ENCODE results near the gene FAM25A. TPM values are rescaled to one million over a fixed set of nuclear protein-coding genes. Genes with fewer than 3 reads are reported as not detected.
"Not testable (repeated sequence)": the region's sequence is repeated elsewhere in the genome, so short reads cannot be mapped to it uniquely, and the experiment has no call there.

The FAM25A gene
- 1,000 to 10,000 TPM in 1 of 2 donors, 100 to 1,000 TPM in 1; 503 to 2,365 TPM for polyA plus RNA-seq

GRCh38 chr10:87020056-87020455, at the start of gene FAM25A:
FAM25A (plus strand) TSS chr10:87020294; CDS start chr10:87020325, 31 bp downstream.
- H3K9me3 ChIP-seq (ENCODE audit: control insufficient read depth in 2 of 2, insufficient read depth in 1 of 2, low read depth in 1 of 2, low read length in 1 of 2); H3K27me3 ChIP-seq (ENCODE audit: control insufficient read depth in 1 of 2, insufficient read depth in 2 of 2, low read length in 2 of 2); H3K36me3 ChIP-seq (ENCODE audit: control insufficient read depth in 2 of 2, insufficient read depth in 2 of 2, low read length in 1 of 2); H3K4me1 ChIP-seq (ENCODE audit: control insufficient read depth in 2 of 2, insufficient read depth in 2 of 2, low read length in 1 of 2): not testable (repeated sequence)
- peak within 1 kb of the TSS; percentile 76 to 87 for H3K27ac ChIP-seq (ENCODE audit: low read depth in 2 of 2, low read length in 1 of 2)
- WGBS, 2 donors, result 76 to 77% methylated on average over 9 of the region's 9 CpGs
- peak within 1 kb of the TSS; percentile 0 to 3 for H3K4me3 ChIP-seq (ENCODE audit: low read depth in 1 of 2, low read length in 2 of 2)

- Histone ChIP-seq H3K9me3 (ENCODE audit: control insufficient read depth in 2 of 2, insufficient read depth in 1 of 2, low read depth in 1 of 2, low read length in 1 of 2) (no peaks in the 10 kb centered on the region), H3K27ac (ENCODE audit: low read depth in 2 of 2, low read length in 1 of 2) (peak overlapping the region; percentile 98), H3K36me3 (ENCODE audit: control insufficient read depth in 2 of 2, insufficient read depth in 2 of 2, low read length in 1 of 2) (no peaks in the 10 kb centered on the region), H3K4me1 (ENCODE audit: control insufficient read depth in 2 of 2, insufficient read depth in 2 of 2, low read length in 1 of 2) (peaks cover 11 to 31% of the 10 kb centered on the region in 2 donors), H3K4me3 (ENCODE audit: low read depth in 1 of 2, low read length in 2 of 2) (peak overlapping the region; percentile 53 to 60), H3K27me3 (ENCODE audit: control insufficient read depth in 1 of 2, insufficient read depth in 2 of 2, low read length in 2 of 2) (no peaks in the 10 kb centered on the region)
- WGBS, 2 donors, result 0% methylated on average over 18 to 20 of the region's 20 CpGs
Measured at GRCh38 chr10:86970982-86971231, 49.2 kb upstream of the FAM25A start.

DNA sequence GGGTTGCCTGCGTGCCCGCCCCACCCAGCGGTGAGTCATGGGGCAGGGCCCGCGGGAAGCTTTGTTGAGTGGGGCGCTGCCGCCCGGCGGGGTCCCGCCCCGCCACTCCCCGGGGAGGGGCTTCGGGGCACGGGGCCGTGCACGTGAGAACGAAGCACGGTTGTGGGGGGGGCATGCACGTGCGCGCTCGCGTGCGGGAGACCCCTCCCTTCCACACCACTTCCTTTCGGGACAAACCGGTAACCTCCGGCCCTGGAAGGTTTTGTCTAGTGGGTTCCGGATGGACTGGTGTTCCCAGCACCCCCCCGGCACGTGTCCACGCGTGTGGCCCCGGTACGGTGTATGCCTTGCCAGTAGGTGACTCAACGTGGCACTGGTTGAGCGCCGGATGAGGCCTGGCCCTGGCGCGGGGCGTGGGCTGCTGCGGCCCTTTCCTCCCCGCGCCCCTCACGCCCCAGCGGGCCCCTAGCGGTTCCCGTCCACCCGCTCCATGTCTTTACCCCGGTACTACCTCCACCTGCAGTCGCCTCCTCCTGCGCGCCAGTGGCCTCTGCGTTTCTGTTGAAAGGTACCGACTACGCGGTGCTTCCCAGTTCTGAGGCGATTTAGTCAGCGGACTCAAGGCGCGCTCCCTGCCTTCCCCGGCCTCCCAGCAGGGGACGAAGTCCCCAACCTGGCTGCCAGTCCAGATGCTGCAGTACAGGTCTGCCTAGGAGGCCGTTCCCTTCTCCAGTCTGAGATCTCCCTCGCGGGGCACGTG, 48.7 kb upstream of the FAM25A start:
- H3K27me3 ChIP-seq (ENCODE audit: control insufficient read depth in 1 of 2, insufficient read depth in 2 of 2, low read length in 2 of 2), result no peaks in the 10 kb centered on the region
- no peaks in the 10 kb centered on the region for H3K9me3 ChIP-seq (ENCODE audit: control insufficient read depth in 2 of 2, insufficient read depth in 1 of 2, low read depth in 1 of 2, low read length in 1 of 2)

DNA sequence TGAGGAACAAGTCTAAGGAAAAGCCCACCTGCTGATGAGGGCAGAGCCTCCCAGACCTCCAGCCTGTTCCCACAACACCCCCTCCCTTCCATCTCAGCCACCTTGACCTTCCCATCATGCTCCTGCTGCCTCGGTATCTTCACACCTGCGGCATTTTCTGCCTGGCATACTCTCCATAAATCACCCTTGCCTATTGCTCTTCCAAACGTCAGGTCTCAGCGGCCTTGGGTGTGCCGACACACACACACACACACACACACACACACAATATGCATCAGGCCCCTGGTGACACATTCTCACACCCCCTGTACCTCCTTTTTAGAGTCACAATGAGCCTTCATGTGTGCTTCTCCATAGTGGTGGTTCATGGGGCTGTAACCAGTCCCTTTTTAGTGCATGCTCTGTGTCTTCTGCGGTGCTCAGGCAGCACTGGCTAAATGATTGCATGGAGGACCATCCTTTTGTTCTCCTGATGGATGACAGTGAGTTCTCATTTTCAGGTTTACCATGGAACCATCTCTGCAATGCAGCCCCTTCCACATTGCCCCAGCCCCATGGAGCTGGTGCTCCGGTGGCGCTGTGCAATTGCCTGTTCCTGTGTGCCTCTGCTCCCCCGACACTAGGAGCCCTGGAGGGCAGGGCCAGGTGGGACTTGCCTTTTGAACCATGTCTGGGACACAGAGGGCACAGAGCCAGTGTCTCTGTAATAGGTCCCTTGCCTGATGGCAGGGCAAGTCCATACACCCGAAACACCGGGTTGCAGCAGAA, 47.3 kb upstream of the FAM25A start:
- H3K27ac ChIP-seq (ENCODE audit: low read depth in 2 of 2, low read length in 1 of 2), result peak overlapping the region; percentile 98
- peaks cover 4 to 18% of the 10 kb centered on the region in 2 donors for H3K4me1 ChIP-seq (ENCODE audit: control insufficient read depth in 2 of 2, insufficient read depth in 2 of 2, low read length in 1 of 2)
- H3K36me3 ChIP-seq (ENCODE audit: control insufficient read depth in 2 of 2, insufficient read depth in 2 of 2, low read length in 1 of 2), result no peaks in the 10 kb centered on the region
- 68 to 72% methylated on average over 11 of the region's 11 CpGs for WGBS, 2 donors
- H3K27me3 ChIP-seq (ENCODE audit: control insufficient read depth in 1 of 2, insufficient read depth in 2 of 2, low read length in 2 of 2), result no peaks in the 10 kb centered on the region
- no peak overlapping the region for H3K4me3 ChIP-seq (ENCODE audit: low read depth in 1 of 2, low read length in 2 of 2)
- H3K9me3 ChIP-seq (ENCODE audit: control insufficient read depth in 2 of 2, insufficient read depth in 1 of 2, low read depth in 1 of 2, low read length in 1 of 2), result no peaks in the 10 kb centered on the region

More for the DNA sequence above, 48.7 kb upstream of the FAM25A start:
- Histone ChIP-seq H3K4me1 (ENCODE audit: control insufficient read depth in 2 of 2, insufficient read depth in 2 of 2, low read length in 1 of 2) (peaks cover 11 to 30% of the 10 kb centered on the region in 2 donors), H3K36me3 (ENCODE audit: control insufficient read depth in 2 of 2, insufficient read depth in 2 of 2, low read length in 1 of 2) (no peaks in the 10 kb centered on the region), H3K27ac (ENCODE audit: low read depth in 2 of 2, low read length in 1 of 2) (peak overlapping the region; percentile 98), H3K4me3 (ENCODE audit: low read depth in 1 of 2, low read length in 2 of 2) (peak overlapping the region; percentile 53 to 60)
- 8% methylated on average over 51 to 66 of the region's 66 CpGs for WGBS, 2 donors

GRCh38 chr10:86974484-86974883, 45.6 kb upstream of the FAM25A start:
- peaks cover 1 to 17% of the 10 kb centered on the region in 2 donors for H3K4me1 ChIP-seq (ENCODE audit: control insufficient read depth in 2 of 2, insufficient read depth in 2 of 2, low read length in 1 of 2)

GRCh38 chr10:86976362-86977056, 43.6 kb upstream of the FAM25A start:
- H3K27ac ChIP-seq (ENCODE audit: low read depth in 2 of 2, low read length in 1 of 2), result no peak overlapping the region
- no peaks in the 10 kb centered on the region for H3K36me3 ChIP-seq (ENCODE audit: control insufficient read depth in 2 of 2, insufficient read depth in 2 of 2, low read length in 1 of 2)
- no peaks in the 10 kb centered on the region for H3K9me3 ChIP-seq (ENCODE audit: control insufficient read depth in 2 of 2, insufficient read depth in 1 of 2, low read depth in 1 of 2, low read length in 1 of 2)
- peaks cover 2 to 20% of the 10 kb centered on the region in 2 donors for H3K4me1 ChIP-seq (ENCODE audit: control insufficient read depth in 2 of 2, insufficient read depth in 2 of 2, low read length in 1 of 2)
- H3K27me3 ChIP-seq (ENCODE audit: control insufficient read depth in 1 of 2, insufficient read depth in 2 of 2, low read length in 2 of 2), result no peaks in the 10 kb centered on the region
- WGBS, 2 donors, result 93 to 97% methylated on average over 5 of the region's 5 CpGs
- H3K4me3 ChIP-seq (ENCODE audit: low read depth in 1 of 2, low read length in 2 of 2), result no peak overlapping the region

More at GRCh38 chr10:86974484-86974883, 45.6 kb upstream of the FAM25A start:
- H3K9me3 ChIP-seq (ENCODE audit: control insufficient read depth in 2 of 2, insufficient read depth in 1 of 2, low read depth in 1 of 2, low read length in 1 of 2), result no peaks in the 10 kb centered on the region
- H3K4me3 ChIP-seq (ENCODE audit: low read depth in 1 of 2, low read length in 2 of 2), result no peak overlapping the region
- no peaks in the 10 kb centered on the region for H3K27me3 ChIP-seq (ENCODE audit: control insufficient read depth in 1 of 2, insufficient read depth in 2 of 2, low read length in 2 of 2)
- no peaks in the 10 kb centered on the region for H3K36me3 ChIP-seq (ENCODE audit: control insufficient read depth in 2 of 2, insufficient read depth in 2 of 2, low read length in 1 of 2)
- WGBS, 2 donors, result 51 to 59% methylated on average over 7 of the region's 7 CpGs
- peak overlapping the region in 1 of 2 donors; percentile 41 for H3K27ac ChIP-seq (ENCODE audit: low read depth in 2 of 2, low read length in 1 of 2)

GRCh38 chr10:86978457-86978856, 41.6 kb upstream of the FAM25A start:
- not testable (repeated sequence) for H3K4me3 ChIP-seq (ENCODE audit: low read depth in 1 of 2, low read length in 2 of 2); H3K9me3 ChIP-seq (ENCODE audit: control insufficient read depth in 2 of 2, insufficient read depth in 1 of 2, low read depth in 1 of 2, low read length in 1 of 2); H3K27me3 ChIP-seq (ENCODE audit: control insufficient read depth in 1 of 2, insufficient read depth in 2 of 2, low read length in 2 of 2); H3K36me3 ChIP-seq (ENCODE audit: control insufficient read depth in 2 of 2, insufficient read depth in 2 of 2, low read length in 1 of 2); H3K4me1 ChIP-seq (ENCODE audit: control insufficient read depth in 2 of 2, insufficient read depth in 2 of 2, low read length in 1 of 2)
- H3K27ac ChIP-seq (ENCODE audit: low read depth in 2 of 2, low read length in 1 of 2), result peak overlapping the region in 1 of 2 donors; percentile 32
- WGBS, 2 donors, result 60 to 68% methylated on average over 3 of the region's 3 CpGs

DNA sequence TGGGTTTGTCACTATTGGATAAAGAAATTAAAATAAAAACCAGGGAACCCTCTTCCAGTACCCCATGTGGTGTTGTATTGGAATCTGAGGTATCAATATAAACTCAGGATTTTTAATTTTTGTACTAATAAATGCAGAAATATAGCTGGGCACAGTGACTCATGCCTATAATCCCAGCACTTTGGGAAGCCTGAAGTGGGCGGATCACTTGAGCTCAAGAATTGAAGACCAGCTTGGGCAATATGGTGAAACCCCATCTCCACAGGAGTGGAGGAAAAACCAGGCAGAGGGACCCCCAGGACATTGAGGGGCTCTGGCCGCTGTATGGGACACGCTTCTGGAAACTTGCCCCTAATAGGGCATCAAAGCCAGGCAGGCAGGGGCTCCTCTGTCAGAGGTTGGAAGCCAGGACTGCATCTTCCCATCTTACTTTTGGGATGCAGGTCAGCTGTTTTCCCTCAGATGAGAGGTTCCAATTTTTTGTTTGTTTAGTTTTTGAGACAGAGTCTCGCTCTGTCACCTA, 40.7 kb upstream of the FAM25A start:
- 69 to 76% methylated on average over 4 of the region's 4 CpGs for WGBS, 2 donors
- no peaks in the 10 kb centered on the region for H3K9me3 ChIP-seq (ENCODE audit: control insufficient read depth in 2 of 2, insufficient read depth in 1 of 2, low read depth in 1 of 2, low read length in 1 of 2)
- H3K4me1 ChIP-seq (ENCODE audit: control insufficient read depth in 2 of 2, insufficient read depth in 2 of 2, low read length in 1 of 2), result peaks cover 2 to 9% of the 10 kb centered on the region in 2 donors
- no peak overlapping the region for H3K4me3 ChIP-seq (ENCODE audit: low read depth in 1 of 2, low read length in 2 of 2)
- H3K36me3 ChIP-seq (ENCODE audit: control insufficient read depth in 2 of 2, insufficient read depth in 2 of 2, low read length in 1 of 2), result no peaks in the 10 kb centered on the region
- no peaks in the 10 kb centered on the region for H3K27me3 ChIP-seq (ENCODE audit: control insufficient read depth in 1 of 2, insufficient read depth in 2 of 2, low read length in 2 of 2)
- peak overlapping the region in 1 of 2 donors; percentile 70 for H3K27ac ChIP-seq (ENCODE audit: low read depth in 2 of 2, low read length in 1 of 2)

DNA sequence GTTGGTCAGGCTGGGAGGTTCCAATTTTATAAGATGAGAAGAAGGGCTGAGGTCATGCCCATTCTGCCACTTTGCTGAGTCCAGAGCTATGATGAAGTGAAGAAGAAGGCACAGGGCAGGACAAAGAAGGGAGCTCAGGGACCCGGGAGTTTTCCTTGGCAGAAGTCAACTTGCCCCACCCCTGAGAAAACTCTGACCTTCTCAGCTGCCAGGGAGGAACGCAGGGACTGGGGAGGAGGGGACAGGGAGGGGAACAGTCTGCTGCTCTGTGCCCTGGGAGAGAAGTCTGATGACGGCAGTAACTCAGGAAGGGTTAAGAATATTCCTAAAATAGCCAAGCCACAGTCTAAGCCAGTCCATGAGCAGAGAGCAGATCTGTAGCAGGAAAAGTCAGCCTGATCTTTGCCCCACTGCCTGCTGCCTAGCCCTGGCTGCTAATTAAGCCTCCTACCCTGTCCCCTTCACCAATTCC, 40.1 kb upstream of the FAM25A start:
- no peaks in the 10 kb centered on the region for H3K27me3 ChIP-seq (ENCODE audit: control insufficient read depth in 1 of 2, insufficient read depth in 2 of 2, low read length in 2 of 2)
- peak overlapping the region in 1 of 2 donors; percentile 29 for H3K27ac ChIP-seq (ENCODE audit: low read depth in 2 of 2, low read length in 1 of 2)
- H3K36me3 ChIP-seq (ENCODE audit: control insufficient read depth in 2 of 2, insufficient read depth in 2 of 2, low read length in 1 of 2), result no peaks in the 10 kb centered on the region
- WGBS, 2 donors, result 10 to 17% methylated on average over 3 of the region's 3 CpGs
- no peak overlapping the region for H3K4me3 ChIP-seq (ENCODE audit: low read depth in 1 of 2, low read length in 2 of 2)
- H3K4me1 ChIP-seq (ENCODE audit: control insufficient read depth in 2 of 2, insufficient read depth in 2 of 2, low read length in 1 of 2), result peaks cover 2 to 9% of the 10 kb centered on the region in 2 donors
- no peaks in the 10 kb centered on the region for H3K9me3 ChIP-seq (ENCODE audit: control insufficient read depth in 2 of 2, insufficient read depth in 1 of 2, low read depth in 1 of 2, low read length in 1 of 2)

All from esophagus (tissue), 2 donors.